Esophagus squamous epithelium (tissue), 5 donors: ENCODE results near the gene GLT8D1. TPM values are rescaled to one million over a fixed set of nuclear protein-coding genes. Genes with fewer than 3 reads are reported as not detected.

Experiments
- DNase-seq: peaks from one replicate; lab custom pipeline; 2025; lab: John Stamatoyannopoulos, UW
- H3K27ac ChIP-seq, 4 donors: fragments of 200-600 bp; sonication (generic); one replicate each; pipeline ENCODE4 v1.5.1; 2016 to 2019; ENCODE audit warnings: mild to moderate bottlenecking in 1 of 4
- H3K27me3 ChIP-seq, 4 donors: fragments of 200-600 bp; sonication (generic); 1 replicate in 3 of 4; 2 replicates in 1 of 4; pipeline versions ENCODE4 v1.5.1 to v1.6.0; 2017 to 2021; ENCODE audit warnings: antibody characterized with exemption in 1 of 4
- H3K36me3 ChIP-seq, 3 donors: fragments of 200-600 bp; sonication (generic); one replicate each; pipeline ENCODE4 v1.5.1; 2016 to 2019
- H3K4me1 ChIP-seq, 3 donors: fragments of 200-600 bp; sonication (generic); one replicate each; pipeline ENCODE4 v1.5.1; 2017 to 2019
- H3K4me3 ChIP-seq, 4 donors: fragments of 200-600 bp; sonication (generic); 1 replicate in 3 of 4; 2 replicates in 1 of 4; pipeline ENCODE4 v1.5.1; 2016 to 2019; ENCODE audit warnings: mild to moderate bottlenecking in 2 of 4, moderate library complexity in 1 of 4
- H3K9me3 ChIP-seq, 3 donors: fragments of 200-600 bp; sonication (generic); one replicate each; pipeline ENCODE4 v1.5.1; 2016 to 2019
- POLR2A ChIP-seq, 4 donors: fragments of 450-650 bp; IDR thresholded peaks; one replicate each; pipeline ENCODE4 v1.6.1; 2017; ENCODE audit warnings: antibody characterized with exemption in 4 of 4, mild to moderate bottlenecking in 4 of 4, moderate library complexity in 3 of 4
- WGBS, 2 donors: methylation state at CpG; one replicate each; pipeline ENCODE4 v1.1.5; 2018; 5-methylcytosine and 5-hydroxymethylcytosine counted together
- intact Hi-C: fragments of 100-400 bp; cut with DNase I; formaldehyde crosslinking; loops from one replicate; pipeline ENCODE4 v1.15.0; 2022
- total RNA-seq, 4 donors: library from RNA; depleted of rRNA; stranded (reverse); fragments of >200 nt; gene quantifications; one replicate each; pipeline ENCODE4 v1.1.0, GENCODE V29; 2016
- TF ChIP-seq, protein P1 (sequence below), 6 experiments: fragments of 450-650 bp in 4 of 6; fragments of 200-600 bp in 2 of 6; sonication (generic) in 2 of 6; IDR thresholded peaks; one replicate each; pipeline ENCODE4 v1.5.1; 2016 to 2019; ENCODE audit warnings: antibody characterized with exemption in 6 of 6, mild to moderate bottlenecking in 4 of 6, moderate library complexity in 4 of 6
- donor health status: DM: yes; HTN: yes; CAD: no.

GLT8D1 gene
- total RNA-seq, 4 donors from 2014 or later, result 10.6 to 34.7 (median 26.0) TPM

DNA sequence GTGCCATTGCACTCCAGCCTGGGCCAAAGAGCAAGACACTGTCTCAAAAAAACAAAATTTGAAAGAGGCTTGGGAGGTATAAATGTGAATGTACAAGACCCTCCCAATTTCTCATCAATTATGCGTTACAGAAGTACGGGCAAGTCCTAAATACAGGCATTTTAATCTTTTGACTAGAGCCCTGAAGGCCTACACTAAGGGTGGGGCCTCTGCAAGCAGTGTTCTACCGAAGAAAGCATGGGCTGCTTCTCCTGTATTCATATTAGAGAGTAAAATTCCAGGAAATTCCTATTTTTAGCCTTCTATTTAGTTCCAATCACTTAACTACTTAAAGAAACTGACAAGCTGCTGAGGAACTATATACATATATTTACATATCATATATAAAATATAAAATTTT lies 45.5 kb downstream of the GLT8D1 start:
- intact Hi-C loops, result no loop called here
- no peak for DNase-seq
- no peaks in the 10 kb centered on the region for H3K4me1 ChIP-seq
- H3K36me3 ChIP-seq, result peaks cover 0 to 100% (median 19%) of the 10 kb centered on the region in 3 donors
- H3K4me3 ChIP-seq, result no peak overlapping the region
- no peaks in the 10 kb centered on the region for H3K9me3 ChIP-seq
- 63 to 70% methylated on average over 3 of the region's 3 CpGs for WGBS, 2 donors
- no peaks in the 10 kb centered on the region for H3K27me3 ChIP-seq
- H3K27ac ChIP-seq, result no peak overlapping the region
- TF ChIP-seq POLR2A (IDR thresholded peaks at IDR 0.05), result no peak
- TF ChIP-seq, protein P1, sequence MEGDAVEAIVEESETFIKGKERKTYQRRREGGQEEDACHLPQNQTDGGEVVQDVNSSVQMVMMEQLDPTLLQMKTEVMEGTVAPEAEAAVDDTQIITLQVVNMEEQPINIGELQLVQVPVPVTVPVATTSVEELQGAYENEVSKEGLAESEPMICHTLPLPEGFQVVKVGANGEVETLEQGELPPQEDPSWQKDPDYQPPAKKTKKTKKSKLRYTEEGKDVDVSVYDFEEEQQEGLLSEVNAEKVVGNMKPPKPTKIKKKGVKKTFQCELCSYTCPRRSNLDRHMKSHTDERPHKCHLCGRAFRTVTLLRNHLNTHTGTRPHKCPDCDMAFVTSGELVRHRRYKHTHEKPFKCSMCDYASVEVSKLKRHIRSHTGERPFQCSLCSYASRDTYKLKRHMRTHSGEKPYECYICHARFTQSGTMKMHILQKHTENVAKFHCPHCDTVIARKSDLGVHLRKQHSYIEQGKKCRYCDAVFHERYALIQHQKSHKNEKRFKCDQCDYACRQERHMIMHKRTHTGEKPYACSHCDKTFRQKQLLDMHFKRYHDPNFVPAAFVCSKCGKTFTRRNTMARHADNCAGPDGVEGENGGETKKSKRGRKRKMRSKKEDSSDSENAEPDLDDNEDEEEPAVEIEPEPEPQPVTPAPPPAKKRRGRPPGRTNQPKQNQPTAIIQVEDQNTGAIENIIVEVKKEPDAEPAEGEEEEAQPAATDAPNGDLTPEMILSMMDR (IDR thresholded peaks at IDR 0.05), result no peak

DNA sequence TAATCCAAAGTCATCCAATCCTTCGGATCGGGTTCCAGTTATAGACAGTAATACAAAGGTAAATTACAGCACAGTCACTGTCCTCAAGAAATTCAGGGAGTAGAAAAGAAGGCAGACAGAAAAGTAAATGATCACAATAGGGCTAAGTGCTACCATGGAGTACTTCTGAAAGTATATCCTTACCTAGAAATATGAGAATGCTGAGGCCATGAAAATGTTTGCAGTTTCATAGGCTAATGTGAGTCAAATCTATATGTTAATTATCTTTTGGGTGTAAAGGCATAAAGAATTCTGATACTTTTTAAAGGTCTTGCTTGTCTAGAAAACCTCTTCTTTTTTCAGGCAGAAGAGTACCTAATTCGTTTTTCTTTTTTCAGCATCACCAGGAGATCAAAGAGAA lies 49.7 kb downstream of the GLT8D1 start:
- no peak overlapping the region for H3K27ac ChIP-seq
- WGBS, 2 donors, result 91 to 96% methylated on average over 3 of the region's 3 CpGs
- no peak overlapping the region for H3K4me3 ChIP-seq
- TF ChIP-seq, protein P1 (IDR thresholded peaks at IDR 0.05), result no peak
- TF ChIP-seq POLR2A (IDR thresholded peaks at IDR 0.05), result no peak
- no peaks in the 10 kb centered on the region for H3K27me3 ChIP-seq
- peaks cover 4 to 100% (median 26%) of the 10 kb centered on the region in 3 donors for H3K36me3 ChIP-seq
- intact Hi-C loops, result loop anchor here (10.0 kb wide), 1 partner anchor 191 kb away; no protein-coding TSS in a partner anchor
- no peak for DNase-seq
- no peaks in the 10 kb centered on the region for H3K9me3 ChIP-seq
- no peaks in the 10 kb centered on the region for H3K4me1 ChIP-seq

DNA sequence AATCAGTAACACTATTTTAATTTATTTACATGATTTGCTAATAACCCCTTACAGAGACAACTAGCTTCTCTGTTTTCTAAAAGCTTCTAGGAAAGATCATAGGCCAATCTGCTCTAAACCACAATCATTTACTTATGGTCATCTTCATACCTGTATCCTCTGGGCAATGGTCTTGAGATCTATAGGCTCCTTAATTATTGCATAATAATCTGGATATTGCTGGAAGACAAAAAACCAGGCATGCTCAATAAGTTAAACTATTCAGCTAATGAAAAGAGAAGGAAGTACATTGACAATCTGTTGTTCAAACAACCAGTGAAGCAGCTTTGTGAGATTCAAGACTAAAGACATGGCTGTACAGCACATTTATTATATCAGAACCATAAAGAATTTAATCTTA lies 54.0 kb downstream of the GLT8D1 start:
- H3K36me3 ChIP-seq, result peaks cover 4 to 99% (median 16%) of the 10 kb centered on the region in 3 donors
- H3K4me3 ChIP-seq, result no peak overlapping the region
- H3K9me3 ChIP-seq, result no peaks in the 10 kb centered on the region
- no peaks in the 10 kb centered on the region for H3K27me3 ChIP-seq
- H3K4me1 ChIP-seq, result no peaks in the 10 kb centered on the region
- TF ChIP-seq POLR2A (IDR thresholded peaks at IDR 0.05), result no peak
- TF ChIP-seq, protein P1 (IDR thresholded peaks at IDR 0.05), result no peak
- intact Hi-C loops, result loop anchor here (10.0 kb wide), 1 partner anchor 187 kb away; no protein-coding TSS in a partner anchor
- no peak overlapping the region for H3K27ac ChIP-seq
- no peak for DNase-seq

DNA sequence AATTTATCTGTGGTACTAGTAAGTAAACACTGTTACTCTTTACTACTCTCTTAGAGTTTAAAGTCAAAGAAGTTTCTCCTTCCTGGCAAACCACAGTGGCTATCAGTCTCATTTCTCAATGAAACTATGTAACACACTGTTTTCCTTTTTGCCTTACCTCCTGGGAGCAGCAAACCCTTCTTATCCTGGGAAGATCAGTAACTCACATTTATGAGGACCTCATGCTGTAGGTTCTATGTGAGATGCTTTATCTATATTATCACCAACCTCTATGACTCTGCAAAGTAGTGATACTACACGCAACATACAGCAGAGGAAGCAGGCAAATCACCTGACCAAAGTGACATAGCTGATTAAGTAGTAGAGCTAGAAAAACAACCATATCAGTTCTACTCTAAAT lies 55.2 kb downstream of the GLT8D1 start:
- TF ChIP-seq, protein P1 (IDR thresholded peaks at IDR 0.05), result no peak
- TF ChIP-seq POLR2A (IDR thresholded peaks at IDR 0.05), result no peak
- Histone ChIP-seq H3K27me3 (no peaks in the 10 kb centered on the region), H3K4me3 (no peak overlapping the region), H3K4me1 (no peaks in the 10 kb centered on the region), H3K27ac (peak overlapping the region in 1 of 4 donors; percentile 15), H3K9me3 (no peaks in the 10 kb centered on the region), H3K36me3 (peaks cover 4 to 99% (median 16%) of the 10 kb centered on the region in 3 donors)
- DNase-seq, result no peak
- 100% methylated on average over 1 of the region's 1 CpG for WGBS, 2 donors
- intact Hi-C loops, result loop anchor here (10.0 kb wide), 1 partner anchor 186 kb away; no protein-coding TSS in a partner anchor

DNA sequence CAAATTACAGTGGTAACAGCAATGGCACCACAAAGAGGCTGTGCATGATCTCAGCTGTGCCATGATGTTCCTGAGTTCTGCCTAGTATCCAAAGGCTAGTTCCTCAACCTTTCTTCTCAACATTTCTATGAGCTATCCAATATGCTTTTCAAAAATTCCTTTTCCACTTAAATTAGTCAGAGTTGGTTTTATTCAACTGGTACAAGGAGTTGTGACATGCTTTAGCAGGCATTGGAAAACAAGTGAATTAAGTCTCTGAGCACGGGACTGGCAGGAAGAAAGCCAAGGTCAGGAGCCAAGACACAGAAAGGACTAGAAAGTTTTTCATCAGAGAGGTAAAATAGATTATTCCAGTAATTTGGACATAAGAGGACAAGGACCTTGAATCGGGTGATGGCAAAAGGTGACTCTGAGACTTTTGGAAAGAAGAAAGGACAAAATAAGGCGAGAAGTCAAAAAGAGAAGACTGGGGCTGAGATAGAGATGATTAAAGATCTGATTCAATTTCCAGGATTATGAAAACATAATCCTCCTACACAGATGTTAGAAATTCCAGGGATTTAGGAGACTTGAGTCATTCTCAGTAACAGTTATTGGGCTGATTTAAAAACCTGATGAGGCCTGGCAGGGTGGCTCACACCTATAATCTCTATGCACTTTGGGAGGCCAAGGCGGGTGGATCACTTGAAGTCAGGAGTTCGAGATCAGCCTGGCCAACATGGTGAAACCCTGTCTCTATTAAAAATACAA lies 56.0 kb downstream of the GLT8D1 start:
- peaks cover 4 to 99% (median 16%) of the 10 kb centered on the region in 3 donors for H3K36me3 ChIP-seq
- no peaks in the 10 kb centered on the region for H3K27me3 ChIP-seq
- H3K27ac ChIP-seq, result peak overlapping the region in 2 of 4 donors; percentile 49 to 77

More for the DNA sequence above, 56.0 kb downstream of the GLT8D1 start:
- DNase-seq, result no peak
- H3K4me3 ChIP-seq, result no peak overlapping the region
- intact Hi-C loops, result loop anchor here (10.0 kb wide), 1 partner anchor 185 kb away; no protein-coding TSS in a partner anchor
- TF ChIP-seq, protein P1 (IDR thresholded peaks at IDR 0.05), result no peak
- TF ChIP-seq POLR2A (IDR thresholded peaks at IDR 0.05), result no peak
- H3K4me1 ChIP-seq, result no peaks in the 10 kb centered on the region
- H3K9me3 ChIP-seq, result no peaks in the 10 kb centered on the region
- WGBS, 2 donors, result 46 to 67% methylated on average over 5 of the region's 5 CpGs
